Heart left ventricle (tissue), 13 donors: Measurements from ENCODE around the gene PTPRK.

Experiments
- CTCF ChIP-seq, 12 donors: fragments of 200-600 bp; sonication (generic) in 4 of 12; IDR thresholded peaks; one replicate each; pipeline versions ENCODE4 v1.5.0 to v1.8.0; 2018 to 2022; ENCODE audit warnings: antibody characterized with exemption in 12 of 12, mild to moderate bottlenecking in 5 of 12
- POLR2A ChIP-seq, 2 donors: fragments of 450-650 bp; IDR thresholded peaks; one replicate each; pipeline ENCODE4 v1.6.1; 2017; ENCODE audit warnings: antibody characterized with exemption in 2 of 2, mild to moderate bottlenecking in 2 of 2, moderate library complexity in 2 of 2
- donor health status: ischemic (EF 13 %, LVEDD 7.1; RV severe dilation, severe dysfunction).
- donor health status: DM: no; HTN: yes; CAD: no.
- donor health status: DM: no; HTN: no; CAD: no.
- donor health status: ischemic (EF 25% LVEDD 6.9; RV normal size, moderate dysfunction).
- donor health status: ischemic (EF 25% LVEDD 5.7; RV mildly dilated, moderate dysfunction).
- donor health status: ischemic (EF 35%, LVEDD 5.7; RV mildly dilated, moderate dysfunction).
- donor health status: nonischemic (EF 11% LVEDD 7.7; RV severe dilation, severe dysfunction).
- donor health status: DM: yes; HTN: yes; CAD: no.
- donor health status: PGD.
- donor health status: ischemic (EF 29% LVEDD 5.4; RV normal size, mild dysfunction).
- donor health status: nonischemic (EF 23%, LVEDD 6.1; RV moderate dilation, normal function).

GRCh38 chr6:128028183-128028582 is 492.2 kb downstream of the PTPRK start:
- TF ChIP-seq POLR2A (IDR thresholded peaks at IDR 0.05) = no peak
- no peak for TF ChIP-seq CTCF (IDR thresholded peaks at IDR 0.05)
